ENCODE results near the gene ADORA1.

GRCh38 chr1:203145321-203146041 is 18.0 kb downstream of the ADORA1 start:
- TF ChIP-seq POLR2A (IDR thresholded peaks at IDR 0.05; ENCODE audit: low read length) (no peak), GATA1 (IDR thresholded peaks at IDR 0.05; ENCODE audit: low read depth, low read length) (no peak)
